Metanephros (tissue), 1 donor: ENCODE measurements around the gene BRD2. TPM values are rescaled to one million over a fixed set of nuclear protein-coding genes. Genes with fewer than 3 reads are reported as not detected.

Experiments used
- total RNA-seq: library from RNA; depleted of rRNA; stranded (reverse); fragments of >200 nt; gene quantifications from one replicate; pipeline ENCODE4 v1.2.3, GENCODE V29; 2014

Gene BRD2
- total RNA-seq, result 122 TPM

GRCh38 chr6:32968093-32968866 is at the start of gene BRD2:
Gene BRD2 (plus strand): TSS chr6:32968594. CDS start chr6:32972899, 4,305 bp downstream.

GRCh38 chr6:32940656-32941213 is 27.7 kb upstream of the BRD2 start, which contains the start of gene HLA-DMB:
Gene HLA-DMB (minus strand): TSS chr6:32941028. CDS start chr6:32940807, 221 bp downstream.

DNA sequence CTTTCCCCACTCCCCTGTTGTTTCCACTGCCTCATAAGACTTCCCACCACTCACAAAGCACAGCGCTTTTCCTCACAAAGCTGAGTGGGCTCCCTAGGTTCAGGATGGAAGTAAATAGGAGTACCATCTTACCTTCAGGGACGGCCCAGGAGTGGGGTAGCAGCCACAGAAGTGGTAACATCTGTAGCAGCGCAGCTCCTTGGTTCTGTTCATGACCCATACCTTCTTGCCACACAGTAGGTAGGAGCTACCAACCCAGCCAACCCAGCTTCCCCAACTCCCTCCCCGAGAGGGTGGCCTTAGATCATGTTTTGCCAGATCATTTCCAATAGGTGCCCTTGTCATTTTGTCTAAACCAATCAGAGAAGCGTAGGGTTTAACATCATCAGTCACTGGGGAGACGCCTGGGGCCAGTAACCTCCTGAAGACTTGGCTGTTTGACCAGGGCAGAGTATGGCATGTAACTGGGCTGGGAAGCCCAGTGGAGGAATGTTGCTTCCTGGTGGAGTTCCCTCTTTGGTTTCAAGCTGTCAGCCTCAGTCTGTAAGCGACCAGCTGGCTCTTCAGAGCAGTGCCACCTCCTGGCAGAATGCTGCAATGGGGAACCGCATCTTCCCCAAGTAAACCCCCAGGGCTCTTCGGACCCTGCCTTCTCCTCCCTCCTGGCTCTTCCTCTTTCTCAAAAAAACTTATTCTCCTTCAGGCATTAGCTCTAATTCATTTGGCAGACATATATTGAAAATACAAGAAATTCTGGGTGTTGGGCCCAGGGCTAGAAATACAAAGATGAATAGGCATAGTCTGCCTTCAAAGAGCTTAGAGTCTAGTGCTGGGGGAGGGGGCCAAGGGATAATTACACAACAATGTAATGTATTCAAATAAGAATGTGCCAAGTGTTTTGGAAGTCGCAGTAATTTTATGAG is 15.3 kb upstream of the BRD2 start, which contains the start of gene HLA-DMA:
Gene HLA-DMA, minus strand, starts transcription at position 281 of the 923 bp plus-strand sequence. Its CDS starts 61 bp downstream, at position 220.

DNA sequence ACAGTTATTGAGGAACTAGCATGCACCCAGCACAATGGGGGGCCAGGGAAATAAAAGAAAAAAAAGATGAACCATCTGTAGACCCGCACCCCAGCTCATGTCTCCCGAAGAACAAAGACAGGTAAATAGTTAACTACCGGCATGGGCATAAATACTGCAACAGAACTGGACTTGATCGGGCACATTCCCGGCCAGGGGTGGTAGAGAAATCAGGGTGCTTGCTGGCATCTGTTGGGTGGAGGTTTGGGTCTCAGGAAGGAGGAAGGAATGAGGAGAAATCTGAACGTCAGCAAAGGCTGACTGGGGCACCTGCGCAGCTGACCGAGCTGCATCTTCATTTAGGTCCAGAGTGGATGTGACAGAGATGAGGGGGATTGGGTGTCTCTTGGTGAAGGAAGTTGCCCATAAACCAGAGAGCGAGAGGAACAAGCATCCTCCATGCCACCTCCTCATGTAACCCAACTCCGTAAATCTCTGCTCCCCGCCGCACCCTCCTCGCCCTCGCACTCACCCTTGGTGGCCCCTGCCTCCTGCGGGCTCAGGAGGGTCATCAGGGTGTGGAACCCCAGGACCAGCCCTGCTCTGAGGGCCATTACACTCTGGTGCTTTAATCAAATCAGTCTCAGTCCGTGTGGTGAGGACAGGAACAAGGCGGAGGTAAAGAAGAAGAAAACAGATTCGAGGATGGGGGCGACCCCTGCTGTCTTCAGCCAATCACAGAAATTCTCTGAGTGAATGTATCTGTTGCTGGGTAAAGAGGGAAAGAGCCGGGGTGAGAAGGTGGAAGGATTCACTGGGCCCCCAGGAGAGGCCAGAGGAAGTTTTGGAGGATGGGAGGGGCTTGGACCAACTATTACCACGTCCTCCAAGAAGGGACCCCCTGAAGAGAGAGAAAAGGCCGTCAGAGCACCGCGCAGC is 40.8 kb downstream of the BRD2 start, which contains the start of gene HLA-DOA:
Gene HLA-DOA, minus strand, starts transcription at position 648 of the 918 bp plus-strand sequence.

Other genes starting within 250 kb of the BRD2 start
- 1.3 TPM for gene HLA-DQA2, start 227.2 kb upstream of the BRD2 start, total RNA-seq
- not detected for gene HLA-DQB2, start 205.1 kb upstream of the BRD2 start, total RNA-seq
- 0.88 TPM for gene HLA-DOB, start 151.6 kb upstream of the BRD2 start, total RNA-seq
- gene TAP2, start 129.9 kb upstream of the BRD2 start, total RNA-seq, result 36.3 TPM
- gene PSMB8, start 124.5 kb upstream of the BRD2 start, total RNA-seq, result 23.8 TPM
- gene TAP1, start 114.9 kb upstream of the BRD2 start, total RNA-seq, result 22.2 TPM
- 11.2 TPM for gene PSMB9, start 114.4 kb upstream of the BRD2 start, total RNA-seq
- 60.2 TPM for gene HLA-DMB, start 27.6 kb upstream of the BRD2 start, total RNA-seq
- 19.7 TPM for gene HLA-DMA, start 15.5 kb upstream of the BRD2 start, total RNA-seq
- 11.0 TPM for gene HLA-DOA, start 41.0 kb downstream of the BRD2 start, total RNA-seq
- 36.2 TPM for gene HLA-DPA1, start 105.1 kb downstream of the BRD2 start, total RNA-seq
- gene HLA-DPB1, start 107.4 kb downstream of the BRD2 start, total RNA-seq, result 26.6 TPM
- gene COL11A2, start 223.9 kb downstream of the BRD2 start, total RNA-seq, result 6.9 TPM
- 33.6 TPM for gene RXRB, start 232.1 kb downstream of the BRD2 start, total RNA-seq
- gene SLC39A7, start 232.3 kb downstream of the BRD2 start, total RNA-seq, result 60.0 TPM
- 21.0 TPM for gene HSD17B8, start 236.1 kb downstream of the BRD2 start, total RNA-seq
- 39.8 TPM for gene RING1, start 239.9 kb downstream of the BRD2 start, total RNA-seq